Measurements from ENCODE around the gene MCRS1.

GRCh38 chr12:49568442-49569162 is 660 bp upstream of the MCRS1 start:
- no peak for TF ChIP-seq CTCF (IDR thresholded peaks at IDR 0.05; ENCODE audit: poor library complexity, severe bottlenecking)
- no peak for TF ChIP-seq EP300 (conservative IDR thresholded peaks at IDR 0.05; ENCODE audit: poor library complexity, severe bottlenecking)
- no peak for TF ChIP-seq POLR2AphosphoS5 (IDR thresholded peaks at IDR 0.05)
- TF ChIP-seq REST (IDR thresholded peaks at IDR 0.05; ENCODE audit: borderline replicate concordance) = no peak
- no peak for TF ChIP-seq TAF1 (IDR thresholded peaks at IDR 0.05; ENCODE audit: low read depth)
- TF ChIP-seq EZH2 (IDR thresholded peaks at IDR 0.05; ENCODE audit: borderline replicate concordance, insufficient read depth, low read length, poor library complexity, severe bottlenecking) = no peak
- TF ChIP-seq MXI1 (conservative IDR thresholded peaks at IDR 0.05; ENCODE audit: poor library complexity, severe bottlenecking) = no peak
- TF ChIP-seq RAD21 (conservative IDR thresholded peaks at IDR 0.05) = no peak

Measured in neural cell (in vitro differentiated cells).